Activated CD8-positive, alpha-beta T cell treated with anti-CD3 and anti-CD28 coated beads for 36 hours (primary cell): ENCODE data around the gene KLK6. TPM values are rescaled to one million over a fixed set of nuclear protein-coding genes. Genes with fewer than 3 reads are reported as not detected.

Experiments used
- ATAC-seq: fragments of 200-7000 bp; cut with Tn5 transposase; one replicate; pipeline ENCODE4 v1.10.0; 2021; ENCODE audit warnings: mild to moderate bottlenecking, moderate library complexity
- CTCF ChIA-PET: fragments of 350-600 bp; sonication (Branson Sonifier 250); formaldehyde crosslinking; loops from one replicate; lab custom pipeline; 2021; ENCODE audit warnings: antibody characterized with exemption; lab: Charles Lee
- POLR2A ChIA-PET: fragments of 350-600 bp; sonication (Branson Sonifier 250); formaldehyde crosslinking; loops from one replicate; lab custom pipeline; 2021; ENCODE audit warnings: antibody characterized with exemption; lab: Charles Lee
- DNase-seq: peaks from one replicate; pipeline ENCODE4 v3.0.0-alpha.2; 2020
- H3K27ac Mint-ChIP-seq: one replicate; pipeline ENCODE4 v1.8.0; 2021; ENCODE audit warnings: mild to moderate bottlenecking, mixed read lengths
- H3K27me3 Mint-ChIP-seq: one replicate; pipeline ENCODE4 v1.8.0; 2021; ENCODE audit warnings: mixed read lengths
- H3K36me3 Mint-ChIP-seq: one replicate; pipeline ENCODE4 v1.8.0; 2021; ENCODE audit warnings: low read depth, mixed read lengths
- H3K4me1 Mint-ChIP-seq: one replicate; pipeline ENCODE4 v1.8.0; 2021; ENCODE audit warnings: low read depth, mixed read lengths
- H3K4me3 Mint-ChIP-seq: one replicate; pipeline ENCODE4 v1.8.0; 2021; ENCODE audit warnings: mild to moderate bottlenecking, moderate library complexity, mixed read lengths
- H3K9me3 Mint-ChIP-seq: one replicate; pipeline ENCODE4 v1.8.0; 2021; ENCODE audit warnings: mixed read lengths
- CTCF ChIP-seq: fragments of 200-600 bp; IDR thresholded peaks from one replicate; pipeline ENCODE4 v1.8.0; 2022; ENCODE audit warnings: antibody characterized with exemption, mild to moderate bottlenecking
- intact Hi-C: fragments of 100-400 bp; cut with micrococcal nuclease; formaldehyde crosslinking; loops from one replicate; pipeline ENCODE4 v1.10.0; 2022
- total RNA-seq, 2 experiments: library from RNA; stranded (reverse); gene quantifications; one replicate each; pipeline ENCODE4 v1.2.3, GENCODE V29; 2021

The KLK6 gene
- total RNA-seq, 2 experiments from 2014 or later = not detected

- Mint-ChIP-seq H3K36me3 (no peaks in the 10 kb centered on the region), H3K27me3 (peaks cover 39% of the 10 kb centered on the region), H3K4me3 (no peak overlapping the region), H3K4me1 (peaks cover 8% of the 10 kb centered on the region), H3K27ac (no peak overlapping the region), H3K9me3 (no peaks in the 10 kb centered on the region)
- ATAC-seq = peak; percentile 100
- intact Hi-C loops = loop anchor here (10.0 kb wide), 2 partner anchors 118 to 318 kb away; no protein-coding TSS in a partner anchor
- TF ChIP-seq CTCF = peak; percentile 92
- POLR2A ChIA-PET = interaction anchor here (0.7 to 2.2 kb wide), 4 partner anchors 117 to 128 kb away, joined by 3 to 7 read pairs (median 6); no protein-coding TSS in a partner anchor
- peak; percentile 84 for DNase-seq
- CTCF ChIA-PET = interaction anchor here (0.6 to 2.8 kb wide), 40 partner anchors 7 to 565 kb away, joined by 3 to 26 read pairs (median 4); partner anchors contain the start of genes ACP4 and CLEC11A
Measured at GRCh38 chr19:50922317-50922853, 47.0 kb downstream of the KLK6 start.

- ChIA-PET CTCF (interaction anchor here (0.6 to 2.8 kb wide), 41 partner anchors 8 to 565 kb away, joined by 3 to 26 read pairs (median 4); partner anchors contain the start of genes ACP4 and CLEC11A), POLR2A (interaction anchor here (0.7 to 2.2 kb wide), 5 partner anchors 117 to 209 kb away, joined by 3 to 7 read pairs (median 4); no protein-coding TSS in a partner anchor)
- DNase-seq = no peak
- no peak overlapping the region for H3K4me3 Mint-ChIP-seq
- H3K9me3 Mint-ChIP-seq = no peaks in the 10 kb centered on the region
- peak; percentile 33 for ATAC-seq
- no peak overlapping the region for H3K27ac Mint-ChIP-seq
- no peaks in the 10 kb centered on the region for H3K36me3 Mint-ChIP-seq
- peaks cover 8% of the 10 kb centered on the region for H3K4me1 Mint-ChIP-seq
- no peak for TF ChIP-seq CTCF
- peaks cover 41% of the 10 kb centered on the region for H3K27me3 Mint-ChIP-seq
- intact Hi-C loops = loop anchor here (10.0 kb wide), 2 partner anchors 117 to 317 kb away; no protein-coding TSS in a partner anchor
Measured at GRCh38 chr19:50921426-50922316, 47.7 kb downstream of the KLK6 start.

GRCh38 chr19:50916069-50916468 lies 53.3 kb downstream of the KLK6 start:
- Mint-ChIP-seq H3K4me1 (no peaks in the 10 kb centered on the region), H3K27me3 (peaks cover 26% of the 10 kb centered on the region), H3K36me3 (no peaks in the 10 kb centered on the region), H3K9me3 (no peaks in the 10 kb centered on the region), H3K27ac (no peak overlapping the region), H3K4me3 (no peak overlapping the region)
- POLR2A ChIA-PET = no interaction called here
- no peak for ATAC-seq
- intact Hi-C loops = no loop called here
- TF ChIP-seq CTCF = no peak
- DNase-seq = no peak
- CTCF ChIA-PET = no interaction called here

- intact Hi-C loops = no loop called here
- TF ChIP-seq CTCF = no peak
- CTCF ChIA-PET = interaction anchor here (0.8 kb wide), 1 partner anchor 9 kb away, joined by 3 read pairs; no protein-coding TSS in a partner anchor
- DNase-seq (peak; percentile 70), ATAC-seq (peak; percentile 72)
- peaks cover 8% of the 10 kb centered on the region for H3K4me1 Mint-ChIP-seq
- no peak overlapping the region for H3K4me3 Mint-ChIP-seq
- no peak overlapping the region for H3K27ac Mint-ChIP-seq
- POLR2A ChIA-PET = no interaction called here
- H3K27me3 Mint-ChIP-seq = peaks cover 38% of the 10 kb centered on the region
- H3K9me3 Mint-ChIP-seq = no peaks in the 10 kb centered on the region
- H3K36me3 Mint-ChIP-seq = no peaks in the 10 kb centered on the region
Measured at GRCh38 chr19:50912727-50913716, 56.4 kb downstream of the KLK6 start.
